Ovary (tissue), 3 donors: ENCODE data around the gene COL6A2.

Experiments
- EP300 ChIP-seq: sonication (generic); formaldehyde crosslinking; IDR thresholded peaks from one replicate; pipeline ENCODE4 v1.6.1; 2017; ENCODE audit warnings: antibody characterized with exemption
- POLR2A ChIP-seq: fragments of 450-650 bp; IDR thresholded peaks from one replicate; pipeline ENCODE4 v1.6.1; 2017; ENCODE audit warnings: antibody characterized with exemption, mild to moderate bottlenecking, moderate library complexity
- TF ChIP-seq, protein P1 (sequence below), 3 donors: fragments of 450-650 bp in 2 of 3; fragments of 200-600 bp in 1 of 3; IDR thresholded peaks; one replicate each; pipeline versions ENCODE4 v1.5.1 to v1.8.0; 2016 to 2022; ENCODE audit warnings: antibody characterized with exemption in 3 of 3, mild to moderate bottlenecking in 1 of 3
- donor health status: DM: no; HTN: no; CAD: no.

- TF ChIP-seq, protein P1, sequence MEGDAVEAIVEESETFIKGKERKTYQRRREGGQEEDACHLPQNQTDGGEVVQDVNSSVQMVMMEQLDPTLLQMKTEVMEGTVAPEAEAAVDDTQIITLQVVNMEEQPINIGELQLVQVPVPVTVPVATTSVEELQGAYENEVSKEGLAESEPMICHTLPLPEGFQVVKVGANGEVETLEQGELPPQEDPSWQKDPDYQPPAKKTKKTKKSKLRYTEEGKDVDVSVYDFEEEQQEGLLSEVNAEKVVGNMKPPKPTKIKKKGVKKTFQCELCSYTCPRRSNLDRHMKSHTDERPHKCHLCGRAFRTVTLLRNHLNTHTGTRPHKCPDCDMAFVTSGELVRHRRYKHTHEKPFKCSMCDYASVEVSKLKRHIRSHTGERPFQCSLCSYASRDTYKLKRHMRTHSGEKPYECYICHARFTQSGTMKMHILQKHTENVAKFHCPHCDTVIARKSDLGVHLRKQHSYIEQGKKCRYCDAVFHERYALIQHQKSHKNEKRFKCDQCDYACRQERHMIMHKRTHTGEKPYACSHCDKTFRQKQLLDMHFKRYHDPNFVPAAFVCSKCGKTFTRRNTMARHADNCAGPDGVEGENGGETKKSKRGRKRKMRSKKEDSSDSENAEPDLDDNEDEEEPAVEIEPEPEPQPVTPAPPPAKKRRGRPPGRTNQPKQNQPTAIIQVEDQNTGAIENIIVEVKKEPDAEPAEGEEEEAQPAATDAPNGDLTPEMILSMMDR (IDR thresholded peaks at IDR 0.05): no peak
- no peak for TF ChIP-seq POLR2A
- TF ChIP-seq EP300: no peak
Measured at GRCh38 chr21:46150491-46151121, 52.7 kb downstream of the COL6A2 start.
